ENCODE results near the gene PSMA3.
A peak's percentile ranks its signal among the peaks of the same experiment; 100 is the strongest.

The PSMA3 gene

GRCh38 chr14:58200846-58201245 is 43.8 kb upstream of the PSMA3 start:
- Histone ChIP-seq H3K27ac (peak overlapping the region; percentile 93), H3K9me3 (no peaks in the 10 kb centered on the region), H3K27me3 (no peaks in the 10 kb centered on the region), H3K4me1 (ENCODE audit: control insufficient read depth in 1 of 2, insufficient read depth in 1 of 2, low read depth in 1 of 2, low read length in 1 of 2) (peaks cover 20 to 21% of the 10 kb centered on the region in 2 experiments), H3K4me3 (ENCODE audit: low read depth in 1 of 2, low read length in 1 of 2) (peak overlapping the region; percentile 84 to 94), H3K36me3 (peaks cover 22% of the 10 kb centered on the region)
- TF ChIP-seq CTCF (IDR thresholded peaks at IDR 0.05): no peak

- H3K4me1 ChIP-seq (ENCODE audit: control insufficient read depth in 1 of 2, insufficient read depth in 1 of 2, low read depth in 1 of 2, low read length in 1 of 2): no peaks in the 10 kb centered on the region
- H3K27me3 ChIP-seq: no peaks in the 10 kb centered on the region
- no peak overlapping the region for H3K27ac ChIP-seq
- H3K4me3 ChIP-seq (ENCODE audit: low read depth in 1 of 2, low read length in 1 of 2): no peak overlapping the region
- peaks cover 87% of the 10 kb centered on the region for H3K36me3 ChIP-seq
- no peak for TF ChIP-seq CTCF (IDR thresholded peaks at IDR 0.05)
- H3K9me3 ChIP-seq: no peaks in the 10 kb centered on the region
Measured at GRCh38 chr14:58213176-58213575, 31.5 kb upstream of the PSMA3 start.

DNA sequence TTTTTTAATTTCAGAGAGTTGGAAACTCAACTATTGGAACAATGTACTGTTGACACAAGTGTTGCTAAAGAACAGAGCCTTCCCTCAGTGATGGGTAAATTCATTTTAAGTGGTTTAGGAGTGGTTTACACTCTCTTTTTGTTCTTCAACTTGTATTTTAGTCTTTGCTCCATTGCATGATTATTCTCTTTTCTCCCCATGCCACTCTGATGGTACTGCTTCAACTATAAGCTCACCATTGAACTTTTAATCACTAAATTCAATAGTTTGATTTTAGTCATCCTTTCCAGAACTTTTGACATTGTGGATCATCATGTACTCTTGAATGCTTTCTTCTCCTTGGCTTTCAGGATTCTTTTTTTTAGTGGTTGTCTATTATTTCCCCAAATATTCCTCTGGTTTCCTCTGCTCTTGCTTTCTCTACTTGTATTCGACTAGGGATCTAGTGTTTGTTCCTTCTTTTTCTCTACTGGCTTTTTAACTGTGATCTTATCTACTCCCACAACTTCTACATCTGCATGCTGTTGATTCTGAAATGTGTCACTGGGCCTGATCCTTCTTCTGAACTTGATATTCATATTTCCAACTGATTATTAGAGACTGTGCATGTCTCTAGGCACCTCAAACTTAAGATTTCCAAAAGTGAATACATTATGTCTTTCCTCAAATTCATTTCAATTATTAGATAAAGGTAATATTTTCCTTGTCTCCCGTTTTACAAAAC is 29.3 kb upstream of the PSMA3 start:
- no peak for TF ChIP-seq CTCF (IDR thresholded peaks at IDR 0.05)
- Histone ChIP-seq H3K27ac (no peak overlapping the region), H3K36me3 (peaks cover 82% of the 10 kb centered on the region), H3K27me3 (no peaks in the 10 kb centered on the region), H3K4me3 (ENCODE audit: low read depth in 1 of 2, low read length in 1 of 2) (no peak overlapping the region), H3K4me1 (ENCODE audit: control insufficient read depth in 1 of 2, insufficient read depth in 1 of 2, low read depth in 1 of 2, low read length in 1 of 2) (no peaks in the 10 kb centered on the region), H3K9me3 (no peaks in the 10 kb centered on the region)

- H3K36me3 ChIP-seq: peaks cover 82% of the 10 kb centered on the region
Measured at GRCh38 chr14:58216544-58216943, 28.1 kb upstream of the PSMA3 start.

GRCh38 chr14:58227096-58227819 is 17.4 kb upstream of the PSMA3 start:
- peaks cover 66% of the 10 kb centered on the region for H3K36me3 ChIP-seq
- no peaks in the 10 kb centered on the region for H3K9me3 ChIP-seq
- H3K4me1 ChIP-seq (ENCODE audit: control insufficient read depth in 1 of 2, insufficient read depth in 1 of 2, low read depth in 1 of 2, low read length in 1 of 2): no peaks in the 10 kb centered on the region
- no peaks in the 10 kb centered on the region for H3K27me3 ChIP-seq
- H3K27ac ChIP-seq: no peak overlapping the region
- H3K4me3 ChIP-seq (ENCODE audit: low read depth in 1 of 2, low read length in 1 of 2): no peak overlapping the region
- no peak for TF ChIP-seq CTCF (IDR thresholded peaks at IDR 0.05)

More at GRCh38 chr14:58216544-58216943, 28.1 kb upstream of the PSMA3 start:
- no peaks in the 10 kb centered on the region for H3K27me3 ChIP-seq
- H3K4me3 ChIP-seq (ENCODE audit: low read depth in 1 of 2, low read length in 1 of 2): no peak overlapping the region
- no peaks in the 10 kb centered on the region for H3K4me1 ChIP-seq (ENCODE audit: control insufficient read depth in 1 of 2, insufficient read depth in 1 of 2, low read depth in 1 of 2, low read length in 1 of 2)
- TF ChIP-seq CTCF (IDR thresholded peaks at IDR 0.05): no peak
- H3K9me3 ChIP-seq: no peaks in the 10 kb centered on the region
- H3K27ac ChIP-seq: no peak overlapping the region
